NCI-H2196 treated with DMSO at 0.1 percent for 48 hours (cell line): ENCODE measurements around the gene MAZ.
A peak's percentile ranks its signal among the peaks of the same experiment; 100 is the strongest.
"Not testable (repeated sequence)": the region's sequence is repeated elsewhere in the genome, so short reads cannot be mapped to it uniquely, and the experiment has no call there.

Experiments
- DNase-seq: peaks from one replicate; lab custom pipeline; 2025; ENCODE audit not compliant: unreplicated experiment; lab: John Stamatoyannopoulos, UW

The MAZ gene

DNA sequence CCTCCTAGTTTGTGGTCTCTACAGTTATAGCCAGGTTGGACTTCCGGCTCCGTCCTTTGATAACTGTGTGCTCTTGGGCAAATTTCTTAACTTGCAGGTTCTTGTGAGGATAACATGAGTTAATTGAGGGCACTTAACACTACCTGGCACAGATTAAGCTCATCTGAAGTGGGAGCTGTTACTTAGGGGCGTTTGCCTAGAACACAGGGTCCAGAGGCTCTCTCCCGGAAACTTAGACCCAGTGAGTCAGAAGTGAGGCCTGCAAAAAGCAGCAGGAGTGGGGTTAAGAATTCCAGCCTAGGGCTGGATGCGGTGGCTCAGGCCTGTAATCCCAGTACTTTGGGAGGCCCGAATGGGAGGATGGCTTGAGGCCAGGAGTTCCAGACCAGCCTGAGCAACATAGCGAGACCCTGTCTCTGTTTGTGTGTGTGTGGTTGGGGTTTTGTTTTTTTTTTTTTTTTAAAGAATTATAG is 15.3 kb downstream of the MAZ start:
- no peak for DNase-seq

DNA sequence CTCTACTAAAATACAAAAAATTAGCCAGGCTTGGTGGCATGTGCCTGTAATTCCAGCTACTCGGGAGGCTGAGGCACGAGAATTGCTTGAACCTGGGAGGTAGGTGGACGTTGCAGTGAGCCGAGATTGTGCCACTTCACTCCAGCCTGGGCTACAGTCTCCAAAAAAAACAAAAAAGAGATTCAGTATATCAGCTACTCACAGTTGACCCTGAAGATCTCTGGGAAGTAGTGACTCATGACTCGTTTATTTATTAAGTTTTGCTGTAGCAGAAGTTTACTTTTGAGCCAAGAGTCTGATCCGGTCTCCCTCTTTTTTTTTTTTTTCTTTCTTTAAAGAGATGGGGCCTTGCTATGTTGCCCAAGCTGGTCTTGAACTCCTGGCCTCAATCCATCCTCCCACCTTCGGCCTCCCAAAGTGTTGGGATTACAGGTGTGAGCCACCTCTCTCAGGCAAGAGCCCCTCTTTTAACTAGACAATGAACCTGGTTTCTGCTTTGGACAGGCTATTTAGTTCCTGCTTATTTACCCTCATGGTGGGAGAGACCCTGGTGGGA is 18.3 kb downstream of the MAZ start:
- DNase-seq, result no peak

DNA sequence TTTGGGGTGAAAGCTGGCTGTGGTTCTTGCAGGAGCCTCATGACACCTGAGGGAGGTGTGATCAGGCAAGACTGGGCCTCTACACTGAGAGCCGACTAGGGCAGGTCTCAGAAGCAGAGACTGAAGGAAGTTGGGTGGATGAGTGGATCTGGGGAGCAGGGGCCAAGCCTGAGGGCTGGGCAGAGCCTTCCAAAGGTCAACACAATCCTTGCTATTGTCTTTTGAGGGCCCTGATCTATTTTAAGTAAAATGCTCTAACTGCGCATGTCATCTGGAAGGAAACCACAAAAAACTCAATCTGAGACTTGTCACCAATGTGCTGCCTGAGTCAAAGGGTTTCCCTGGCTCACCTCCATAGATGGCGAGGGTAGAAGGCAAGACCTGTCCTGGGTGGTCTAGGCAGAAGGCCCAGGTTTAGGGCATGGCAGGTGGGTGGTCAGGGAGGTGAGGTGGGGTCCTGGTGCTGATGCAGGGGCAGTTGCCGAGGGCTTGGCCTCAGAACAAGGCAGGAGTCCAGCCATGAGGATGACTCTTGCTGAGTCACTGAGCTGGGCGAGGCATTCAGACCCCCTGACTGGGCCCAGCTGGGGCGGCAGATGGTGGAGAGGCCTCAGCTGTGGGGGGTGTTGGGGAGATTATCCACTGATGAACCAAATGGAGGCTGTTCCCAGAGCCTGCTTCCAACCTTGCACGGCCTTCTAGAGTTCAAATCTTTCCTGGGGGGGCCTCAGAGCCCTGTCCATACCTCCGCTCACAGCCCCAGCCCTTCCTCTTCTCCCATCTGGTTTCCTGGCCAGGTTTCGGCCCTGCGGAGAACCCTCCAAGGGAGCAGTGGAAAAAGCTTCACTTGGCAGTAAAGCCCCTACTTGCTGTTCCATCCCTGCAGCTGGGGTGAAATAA is 19.1 kb downstream of the MAZ start:
- no peak for DNase-seq

DNA sequence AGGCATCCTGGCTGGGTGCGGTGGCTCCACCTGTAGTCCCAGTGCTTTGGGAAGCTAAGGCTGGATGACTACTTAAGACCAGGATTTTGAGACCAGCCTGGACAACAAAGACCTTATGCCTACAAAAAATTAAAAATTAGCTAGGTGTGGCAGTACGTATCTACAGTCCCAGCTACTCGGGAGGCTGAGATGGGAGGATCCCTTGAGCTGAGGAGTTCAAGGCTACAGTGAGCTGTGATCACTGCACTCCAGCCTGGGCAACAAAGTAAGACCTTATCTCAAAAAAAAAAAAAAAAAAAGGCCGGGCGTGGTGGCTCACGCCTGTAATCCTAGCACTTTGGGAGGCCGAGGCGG is 20.0 kb downstream of the MAZ start:
- no peak for DNase-seq

DNA sequence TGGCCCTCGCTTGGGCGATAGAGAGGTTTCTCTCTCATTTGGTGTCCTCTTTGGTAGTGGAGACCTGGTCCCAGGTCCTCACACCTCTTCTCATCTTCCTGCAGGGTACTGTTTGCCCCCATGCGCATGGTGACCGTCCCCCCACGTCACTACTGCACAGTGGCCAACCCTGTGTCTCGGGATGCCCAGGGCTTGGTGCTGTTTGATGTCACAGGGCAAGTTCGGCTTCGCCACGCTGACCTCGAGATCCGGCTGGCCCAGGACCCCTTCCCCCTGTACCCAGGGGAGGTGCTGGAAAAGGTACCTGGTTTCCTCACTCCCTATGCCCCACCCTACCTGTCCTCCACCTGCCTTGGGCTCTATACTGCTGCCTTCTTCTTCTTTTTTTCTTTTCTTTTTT is 24.4 kb downstream of the MAZ start:
- DNase-seq, result no peak

DNA sequence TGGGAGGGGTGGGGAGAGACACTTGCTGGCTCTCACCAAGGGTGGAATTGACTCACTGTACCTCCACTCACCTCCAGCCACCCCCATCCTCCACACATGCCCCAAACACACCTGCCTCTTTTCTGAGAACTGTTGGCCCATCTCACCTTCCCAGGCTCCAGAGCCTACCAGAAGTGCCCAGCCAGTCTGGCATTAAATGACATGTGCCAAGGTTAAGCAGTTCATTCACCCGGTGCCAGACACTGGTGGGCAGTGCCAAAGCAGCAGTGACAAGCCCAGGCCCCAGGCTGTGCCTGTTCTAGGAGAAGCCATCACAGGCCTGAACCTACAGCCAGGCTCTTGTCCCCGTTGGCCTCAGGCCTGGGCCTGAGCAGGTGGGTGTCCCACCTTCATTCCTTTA is 25.2 kb downstream of the MAZ start:
- no peak for DNase-seq

DNA sequence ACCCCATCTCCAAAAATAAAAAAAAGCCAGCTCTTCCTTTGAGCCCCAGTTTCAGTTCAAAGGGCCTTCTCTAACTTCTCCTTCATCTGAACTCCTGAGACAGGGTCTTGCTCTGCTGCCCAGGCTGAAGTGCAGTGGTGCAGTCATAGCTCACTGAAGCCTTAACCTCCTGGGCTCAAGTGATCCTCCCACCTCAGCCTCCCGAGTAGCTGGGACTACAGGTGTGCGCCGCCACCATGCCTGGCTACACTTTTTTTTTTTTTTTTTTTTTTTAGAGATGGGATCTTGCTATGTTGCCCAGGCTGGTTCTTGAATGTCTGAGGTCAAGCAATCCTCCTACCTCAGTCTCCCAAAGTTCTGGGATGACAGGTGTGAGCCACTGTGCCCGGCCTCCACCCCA is 26.9 kb downstream of the MAZ start:
- DNase-seq, result not testable (repeated sequence)

DNA sequence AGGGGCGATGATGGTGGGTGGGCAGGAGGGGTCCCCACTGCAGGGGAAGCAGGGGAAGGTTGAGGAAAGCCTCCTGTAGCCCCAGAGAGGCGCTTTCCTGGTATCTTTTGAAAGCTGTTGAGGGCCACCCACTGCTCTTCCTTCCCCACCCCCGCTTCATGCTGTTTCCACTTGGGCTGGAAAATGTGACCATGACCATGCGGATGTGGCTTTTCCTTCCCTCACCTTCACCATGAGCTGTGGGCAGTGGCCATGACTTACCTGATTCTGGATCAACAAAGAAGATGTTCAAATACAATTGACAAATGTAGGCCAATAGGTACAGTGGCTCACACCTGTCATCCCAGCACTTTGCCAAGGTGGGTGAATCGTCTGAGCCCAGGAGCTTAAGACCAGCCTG is 27.8 kb downstream of the MAZ start:
- DNase-seq, result no peak

DNA sequence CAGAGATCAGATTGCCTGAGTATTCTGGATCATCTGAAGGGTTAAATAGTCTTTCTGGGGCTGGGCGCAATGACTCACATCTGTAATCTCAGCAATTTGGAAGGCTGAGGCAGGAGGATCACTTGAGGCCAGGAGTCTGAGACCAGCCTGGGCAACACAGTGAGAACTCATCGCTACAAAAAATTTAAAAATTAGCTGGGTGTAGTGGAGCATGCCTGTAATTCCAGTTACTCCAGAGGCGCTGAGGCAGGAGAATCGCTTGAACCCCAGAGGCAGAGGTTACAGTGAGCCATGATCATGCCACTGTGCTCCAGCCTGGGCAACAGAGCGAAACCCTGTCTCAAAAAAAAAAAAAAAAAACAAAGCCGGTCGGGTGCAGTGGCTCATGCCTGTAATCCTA is 29.6 kb downstream of the MAZ start:
- no peak for DNase-seq

DNA sequence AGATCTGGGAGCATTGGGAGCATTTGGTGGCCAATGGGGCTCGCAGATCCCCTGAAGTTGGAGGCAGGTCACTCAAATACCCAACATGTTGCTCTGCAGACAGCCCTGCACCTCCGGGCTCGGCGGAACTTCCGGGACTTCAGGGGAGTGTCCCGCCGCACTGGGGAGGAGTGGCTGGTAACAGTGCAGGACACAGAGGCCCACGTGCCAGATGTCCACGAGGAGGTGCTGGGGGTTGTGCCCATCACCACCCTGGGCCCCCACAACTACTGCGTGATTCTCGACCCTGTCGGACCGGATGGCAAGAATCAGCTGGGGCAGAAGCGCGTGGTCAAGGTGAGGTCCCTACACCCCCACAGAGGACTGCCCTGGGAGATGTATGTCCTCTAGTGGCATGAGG is 30.3 kb downstream of the MAZ start:
- DNase-seq, result no peak

DNA sequence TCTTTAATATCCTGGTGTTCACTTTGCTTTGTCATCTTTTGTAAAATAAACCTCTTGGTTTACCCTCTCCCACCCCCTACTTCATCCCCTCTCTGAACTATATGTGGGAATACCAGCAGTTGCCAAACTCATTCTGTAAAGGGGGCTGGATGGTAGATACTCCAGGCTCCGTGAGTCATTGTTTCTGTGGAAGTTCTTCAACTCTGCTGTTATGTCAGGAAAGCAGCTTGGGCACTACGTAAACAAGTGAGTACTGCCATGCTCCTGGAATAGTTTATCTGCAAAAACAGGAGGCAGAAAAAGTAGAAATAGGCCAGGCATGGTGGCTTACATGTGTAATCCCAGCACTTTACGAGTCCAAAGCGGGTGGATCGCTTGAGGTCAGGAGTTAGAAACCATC is 31.5 kb downstream of the MAZ start:
- no peak for DNase-seq

DNA sequence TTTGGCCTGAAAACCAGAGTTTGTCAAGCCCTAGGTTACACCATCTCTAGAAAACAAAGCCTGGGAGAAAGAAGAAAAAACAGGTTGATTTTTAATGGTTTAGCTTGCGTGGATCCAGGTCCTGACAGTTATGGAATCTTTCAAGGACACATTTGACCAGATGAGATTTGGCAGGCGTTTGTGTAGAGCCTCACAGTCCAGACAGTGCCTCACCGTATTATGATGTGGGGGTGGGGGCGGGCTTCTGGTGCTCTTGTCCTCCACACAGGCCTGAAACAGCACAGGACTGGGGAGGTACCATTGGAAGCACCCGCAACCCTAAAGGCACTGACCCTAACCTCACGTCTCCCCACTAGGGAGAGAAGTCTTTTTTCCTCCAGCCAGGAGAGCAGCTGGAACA is 33.5 kb downstream of the MAZ start:
- no peak for DNase-seq

DNA sequence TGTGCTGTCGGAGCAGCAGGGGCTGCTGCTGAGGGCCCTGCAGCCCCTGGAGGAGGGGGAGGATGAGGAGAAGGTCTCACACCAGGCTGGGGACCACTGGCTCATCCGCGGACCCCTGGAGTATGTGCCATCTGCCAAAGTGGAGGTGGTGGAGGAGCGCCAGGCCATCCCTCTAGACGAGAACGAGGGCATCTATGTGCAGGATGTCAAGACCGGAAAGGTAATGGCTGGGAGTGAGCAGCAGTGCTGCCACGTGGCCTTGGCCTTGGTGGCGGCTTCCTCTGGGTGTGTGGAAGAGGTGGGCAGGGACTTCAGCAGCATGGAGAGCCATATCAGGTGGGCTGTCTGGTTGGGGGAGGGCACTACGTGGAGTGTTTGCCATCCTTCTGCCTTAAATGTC is 33.9 kb downstream of the MAZ start:
- DNase-seq, result no peak

DNA sequence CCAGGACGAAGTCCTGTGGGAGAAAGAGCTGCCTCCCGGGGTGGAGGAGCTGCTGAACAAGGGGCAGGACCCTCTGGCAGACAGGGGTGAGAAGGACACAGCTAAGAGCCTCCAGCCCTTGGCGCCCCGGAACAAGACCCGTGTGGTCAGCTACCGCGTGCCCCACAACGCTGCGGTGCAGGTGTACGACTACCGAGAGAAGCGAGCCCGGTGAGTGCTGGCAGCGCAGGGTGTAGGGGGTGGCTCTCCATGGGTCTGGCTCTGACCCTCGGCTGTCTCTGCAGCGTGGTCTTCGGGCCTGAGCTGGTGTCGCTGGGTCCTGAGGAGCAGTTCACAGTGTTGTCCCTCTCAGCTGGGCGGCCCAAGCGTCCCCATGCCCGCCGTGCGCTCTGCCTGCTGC is 35.3 kb downstream of the MAZ start:
- no peak for DNase-seq

DNA sequence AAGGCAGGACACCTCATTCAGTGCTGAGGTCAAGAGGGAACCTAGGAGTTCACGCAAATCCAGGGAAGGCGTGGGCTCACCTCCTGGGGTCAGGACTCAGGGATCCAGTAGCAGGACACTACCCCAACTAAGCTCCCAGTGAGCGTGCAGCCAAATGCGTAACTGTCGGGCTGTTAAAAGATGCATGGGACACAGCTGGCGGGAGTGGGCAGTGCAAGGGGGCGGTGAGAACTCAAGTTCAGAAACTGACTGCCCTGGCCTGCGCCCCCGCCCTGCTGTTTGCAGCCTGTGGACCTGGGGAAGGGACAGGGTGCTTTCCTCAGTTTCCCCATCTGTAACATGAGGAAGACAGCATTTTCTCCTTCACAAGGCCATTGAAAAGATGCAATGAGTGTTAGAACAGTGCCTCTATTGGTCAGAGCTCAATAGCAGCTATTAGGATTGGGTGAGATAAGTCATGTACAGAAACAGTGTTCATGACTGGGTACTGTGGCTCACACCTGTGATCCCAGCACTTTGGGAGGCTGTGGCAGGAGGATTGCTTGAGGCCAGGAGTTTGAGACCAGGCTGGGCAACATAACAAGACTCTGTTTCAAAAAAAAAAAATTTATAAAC is 36.5 kb downstream of the MAZ start:
- DNase-seq, result no peak

DNA sequence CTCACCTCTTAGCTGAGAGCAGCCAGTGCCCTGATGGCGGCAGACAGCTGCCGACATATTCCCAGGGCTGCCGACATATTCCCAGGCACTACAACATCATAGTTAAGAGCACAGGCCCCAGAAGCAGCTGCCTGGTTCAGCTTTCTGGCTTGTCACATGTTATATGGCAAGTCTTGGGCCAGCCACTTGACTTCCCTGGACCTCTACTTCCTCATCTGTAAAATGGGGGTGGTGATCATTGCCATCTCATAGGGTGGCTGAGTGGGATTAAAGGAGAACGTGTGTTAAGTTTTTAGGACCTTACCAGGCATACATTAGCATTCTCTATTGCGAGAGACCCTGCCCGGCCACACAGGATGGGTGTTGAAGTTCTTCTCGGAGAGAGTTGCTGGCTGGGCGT is 37.6 kb downstream of the MAZ start:
- DNase-seq, result no peak

DNA sequence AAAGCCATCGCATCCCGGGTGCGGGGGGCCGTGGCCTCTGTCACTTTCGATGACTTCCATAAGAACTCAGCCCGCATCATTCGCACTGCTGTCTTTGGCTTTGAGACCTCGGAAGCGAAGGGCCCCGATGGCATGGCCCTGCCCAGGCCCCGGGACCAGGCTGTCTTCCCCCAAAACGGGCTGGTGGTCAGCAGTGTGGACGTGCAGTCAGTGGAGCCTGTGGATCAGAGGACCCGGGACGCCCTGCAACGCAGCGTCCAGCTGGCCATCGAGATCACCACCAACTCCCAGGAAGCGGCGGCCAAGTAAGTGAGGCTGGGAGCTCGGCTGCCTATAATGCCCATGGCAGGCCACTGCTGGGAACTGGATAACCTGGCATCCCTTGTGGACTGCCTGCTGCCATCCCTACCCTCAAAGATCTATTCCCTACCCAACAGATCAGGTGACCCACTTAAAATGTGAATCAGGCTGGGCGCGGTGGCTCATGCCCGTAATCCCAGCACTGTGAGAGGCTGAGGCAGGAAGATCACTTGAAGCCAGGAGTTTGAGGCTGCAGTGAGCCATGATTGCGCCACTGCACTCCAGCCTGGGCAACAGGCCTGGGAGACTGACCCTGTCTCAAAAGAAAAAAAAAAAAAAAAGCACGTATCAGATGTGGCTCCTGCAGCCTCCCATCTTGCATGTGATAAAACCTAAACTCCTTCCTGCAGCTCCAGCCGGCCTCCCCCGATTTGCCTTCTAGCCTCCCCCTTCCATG is 38.4 kb downstream of the MAZ start:
- no peak for DNase-seq

DNA sequence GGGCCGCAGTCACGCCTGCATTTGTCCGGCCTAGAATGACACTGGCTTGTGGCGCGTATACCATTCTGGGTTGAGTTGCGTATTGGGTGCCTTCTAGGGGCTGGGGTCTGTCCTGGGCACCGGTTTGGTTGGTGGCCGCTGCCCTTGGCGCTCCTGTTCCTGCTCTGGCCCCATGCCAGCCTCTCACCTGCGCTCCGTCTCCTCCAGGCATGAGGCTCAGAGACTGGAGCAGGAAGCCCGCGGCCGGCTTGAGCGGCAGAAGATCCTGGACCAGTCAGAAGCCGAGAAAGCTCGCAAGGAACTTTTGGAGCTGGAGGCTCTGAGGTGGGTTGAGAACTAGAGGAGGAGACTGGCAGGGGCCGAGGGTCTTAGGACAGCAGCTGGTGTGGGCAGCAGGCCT is 39.3 kb downstream of the MAZ start:
- no peak for DNase-seq

DNA sequence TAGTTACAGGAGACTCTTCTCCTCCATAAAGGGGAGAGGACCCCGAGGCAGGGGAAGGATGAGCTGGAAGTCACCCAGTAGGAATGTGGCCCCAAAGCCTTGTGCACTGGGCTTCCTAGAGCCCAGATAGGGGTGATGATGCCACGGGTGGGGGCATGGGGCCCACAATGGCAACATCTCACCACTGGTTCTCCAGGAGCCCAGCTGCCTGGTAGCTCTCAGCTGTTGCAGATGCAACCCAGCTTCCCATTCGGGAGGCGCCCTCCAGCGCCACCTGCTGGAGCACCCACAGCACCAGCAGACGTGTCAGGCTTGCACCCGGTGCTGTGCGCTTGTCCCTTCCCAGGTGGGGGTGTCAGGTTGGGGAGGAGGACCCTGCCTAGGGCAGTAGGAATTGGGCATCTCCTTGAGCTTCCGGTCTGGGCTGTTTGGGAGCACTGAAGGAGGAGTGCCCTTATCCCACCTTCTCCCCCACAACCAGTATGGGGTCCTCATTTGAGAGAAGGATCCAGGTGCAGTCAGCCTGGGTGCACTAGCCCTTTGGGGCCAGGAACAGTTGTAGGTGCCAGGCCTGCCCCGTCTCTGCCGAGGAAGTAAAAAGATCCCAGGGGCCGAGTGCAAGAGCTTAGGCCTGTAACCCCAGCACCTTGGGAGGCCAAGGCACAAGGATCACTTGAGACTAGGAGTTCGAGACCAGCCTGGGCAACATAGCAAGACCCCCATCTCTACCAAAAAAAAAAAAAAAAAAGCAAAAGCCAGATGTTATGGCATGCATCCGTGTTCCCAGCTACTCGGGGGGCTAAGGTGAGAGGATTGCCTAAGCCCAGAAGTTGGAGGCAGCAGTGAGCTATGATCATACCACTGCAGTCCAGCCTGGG is 42.3 kb downstream of the MAZ start:
- peak; percentile 27 for DNase-seq

DNA sequence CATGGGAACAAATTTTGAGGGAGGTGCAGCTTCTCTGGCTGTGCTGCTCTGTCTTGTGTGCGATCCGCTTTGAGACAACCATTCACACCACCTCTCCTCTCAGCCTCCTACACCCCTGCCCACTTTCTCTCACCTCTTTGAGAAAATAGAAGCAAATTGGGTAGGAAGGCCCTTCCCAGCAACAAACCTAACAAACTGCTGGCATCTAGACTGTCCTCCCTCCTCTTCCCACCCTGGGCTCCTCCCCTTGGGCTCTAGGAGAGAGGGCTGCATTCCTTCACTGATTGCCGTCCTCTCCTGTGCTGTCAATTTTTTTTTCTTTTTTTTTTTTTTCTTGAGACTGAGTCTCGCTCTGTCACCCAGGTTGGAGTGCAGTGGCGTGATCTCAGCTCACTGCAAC is 43.2 kb downstream of the MAZ start:
- DNase-seq, result no peak

DNA sequence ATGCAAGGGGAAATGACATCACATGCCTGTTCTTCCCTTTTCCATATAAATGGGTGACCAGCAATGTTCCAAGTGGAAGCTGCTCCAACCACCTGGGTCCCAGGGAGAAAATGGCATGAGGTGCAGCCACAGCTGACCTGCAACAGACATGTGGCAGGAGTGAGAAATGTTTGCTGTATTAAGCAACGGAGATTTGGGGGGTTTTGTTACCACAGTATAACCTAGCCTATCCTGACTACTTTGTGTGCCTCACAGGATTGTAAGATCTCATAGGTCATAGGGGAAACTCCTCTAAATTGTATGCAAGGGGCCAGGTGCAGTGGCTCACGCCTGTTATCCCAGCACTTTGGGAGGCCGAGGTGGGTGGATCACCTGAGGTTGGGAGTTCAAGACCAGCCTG is 44.7 kb downstream of the MAZ start:
- DNase-seq, result no peak
